OCI-LY1 (cell line): ENCODE data around the gene SRSF7.

Experiments used
- H2AFZ ChIP-seq: fragments of 200-600 bp; sonication (generic), shearing (Covaris generic); 2 replicates; pipeline ENCODE4 v1.6.0; 2014; ENCODE audit warnings: antibody characterized with exemption, mild to moderate bottlenecking, low read length
- H3F3A ChIP-seq: fragments of 200-600 bp; sonication (generic), shearing (Covaris generic); 2 replicates; pipeline ENCODE4 v1.6.0; 2014; ENCODE audit warnings: mild to moderate bottlenecking, antibody characterized with exemption, low read length, moderate library complexity; ENCODE audit not compliant: insufficient read depth
- H3K27ac ChIP-seq: fragments of 200-600 bp; sonication (generic); 2 replicates; pipeline ENCODE4 v1.5.1; 2014; ENCODE audit warnings: low read length, mixed run types, mild to moderate bottlenecking, low read depth; ENCODE audit not compliant: poor library complexity, severe bottlenecking
- H3K27me3 ChIP-seq: fragments of 200-600 bp; sonication (generic); 2 replicates; pipeline ENCODE4 v1.6.0; 2014; ENCODE audit warnings: antibody characterized with exemption, mild to moderate bottlenecking, low read length, moderate library complexity; ENCODE audit not compliant: insufficient read depth
- H3K36me3 ChIP-seq: fragments of 200-600 bp; sonication (generic); 2 replicates; pipeline ENCODE4 v1.6.1; 2014; ENCODE audit warnings: mild to moderate bottlenecking, antibody characterized with exemption, low read length, moderate library complexity, mixed read lengths; ENCODE audit not compliant: insufficient read depth
- H3K4me1 ChIP-seq: fragments of 200-600 bp; sonication (generic); 2 replicates; pipeline ENCODE4 v1.5.1; 2014; ENCODE audit warnings: mild to moderate bottlenecking, low read length, moderate library complexity; ENCODE audit not compliant: insufficient read depth, severe bottlenecking
- H3K4me2 ChIP-seq: fragments of 200-600 bp; sonication (generic), shearing (Covaris generic); 2 replicates; pipeline ENCODE4 v1.6.1; 2014; ENCODE audit warnings: low read length
- H3K4me3 ChIP-seq: fragments of 200-600 bp; sonication (generic); 2 replicates; pipeline ENCODE4 v1.5.1; 2014; ENCODE audit warnings: low read length, low read depth, mild to moderate bottlenecking, mixed read lengths; ENCODE audit not compliant: poor library complexity, severe bottlenecking
- H3K79me2 ChIP-seq: fragments of 200-600 bp; shearing (Covaris generic); 2 replicates; pipeline ENCODE4 v1.6.1; 2016; ENCODE audit warnings: mixed run types, low read length, mixed read lengths; ENCODE audit not compliant: insufficient read depth
- H3K9ac ChIP-seq: fragments of 200-600 bp; sonication (generic), shearing (Covaris generic); 2 replicates; pipeline ENCODE4 v1.6.1; 2014; ENCODE audit warnings: mild to moderate bottlenecking, low read length, mixed read lengths
- H3K9me2 ChIP-seq: fragments of 200-600 bp; sonication (generic), shearing (Covaris generic); 2 replicates; pipeline ENCODE4 v1.6.1; 2014; ENCODE audit warnings: low read depth, mild to moderate bottlenecking, low read length, mixed read lengths
- H3K9me3 ChIP-seq: fragments of 200-600 bp; shearing (Covaris generic); 2 replicates; pipeline ENCODE4 v1.6.1; 2014; ENCODE audit warnings: low read length, mixed read lengths
- H4K20me1 ChIP-seq: fragments of 200-600 bp; sonication (generic), shearing (Covaris generic); 2 replicates; pipeline ENCODE4 v1.6.0; 2016; ENCODE audit warnings: mild to moderate bottlenecking, low read length; ENCODE audit not compliant: insufficient read depth
- CTCF ChIP-seq: fragments of 200-600 bp; sonication (generic), shearing (Covaris generic); IDR thresholded peaks from 2 replicates; pipeline ENCODE4 v1.5.1; 2017; ENCODE audit warnings: mild to moderate bottlenecking, antibody characterized with exemption, low read length, moderate library complexity, mixed read lengths
- EZH2 ChIP-seq: fragments of 200-600 bp; sonication (generic), shearing (Covaris generic); IDR thresholded peaks from 2 replicates; pipeline ENCODE4 v1.8.0; 2017; ENCODE audit warnings: borderline replicate concordance, mixed run types, mild to moderate bottlenecking, antibody characterized with exemption, low read length, moderate library complexity, mixed read lengths

SRSF7 gene

GRCh38 chr2:38735999-38736320 lies 15.2 kb downstream of the SRSF7 start:
- no peaks in the 10 kb centered on the region for H3K27me3 ChIP-seq
- H3K79me2 ChIP-seq, result no peaks in the 10 kb centered on the region
- TF ChIP-seq CTCF (no peak), EZH2 (no peak)
- H2AFZ ChIP-seq, result no peak overlapping the region
- no peaks in the 10 kb centered on the region for H3K4me1 ChIP-seq
- no peaks in the 10 kb centered on the region for H3K9me3 ChIP-seq
- peaks cover 39% of the 10 kb centered on the region for H3K36me3 ChIP-seq
- H4K20me1 ChIP-seq, result no peaks in the 10 kb centered on the region
- no peaks in the 10 kb centered on the region for H3K9me2 ChIP-seq
- H3K4me3 ChIP-seq, result no peak overlapping the region
- H3F3A ChIP-seq, result no peaks in the 10 kb centered on the region
- H3K4me2 ChIP-seq, result no peak overlapping the region
- H3K9ac ChIP-seq, result no peak overlapping the region
- no peak overlapping the region for H3K27ac ChIP-seq

- H3K4me1 ChIP-seq, result no peaks in the 10 kb centered on the region
- no peaks in the 10 kb centered on the region for H3F3A ChIP-seq
- no peak overlapping the region for H3K9ac ChIP-seq
- no peak overlapping the region for H2AFZ ChIP-seq
- H3K79me2 ChIP-seq, result no peaks in the 10 kb centered on the region
- H3K9me2 ChIP-seq, result no peaks in the 10 kb centered on the region
- H3K4me2 ChIP-seq, result no peak overlapping the region
- H3K9me3 ChIP-seq, result no peaks in the 10 kb centered on the region
- H3K4me3 ChIP-seq, result no peak overlapping the region
- no peaks in the 10 kb centered on the region for H4K20me1 ChIP-seq
- TF ChIP-seq EZH2 (no peak), CTCF (no peak)
- H3K27me3 ChIP-seq, result no peaks in the 10 kb centered on the region
- peaks cover 24% of the 10 kb centered on the region for H3K36me3 ChIP-seq
- H3K27ac ChIP-seq, result no peak overlapping the region
These were observed 16.7 kb downstream of the SRSF7 start for GRCh38 chr2:38734299-38735058.

GRCh38 chr2:38733300-38733971 lies 17.7 kb downstream of the SRSF7 start:
- Histone ChIP-seq H3F3A (0 out of 2 replicates have a peak, but pooled peaks cover 4% of the 10 kb centered on the region), H3K4me1 (no peaks in the 10 kb centered on the region), H3K4me3 (no peak overlapping the region), H4K20me1 (no peaks in the 10 kb centered on the region), H3K36me3 (peaks cover 14% of the 10 kb centered on the region), H3K27me3 (no peaks in the 10 kb centered on the region), H3K9me2 (no peaks in the 10 kb centered on the region), H3K4me2 (no peak overlapping the region), H3K27ac (no peak overlapping the region), H3K9me3 (no peaks in the 10 kb centered on the region), H2AFZ (no peak overlapping the region), H3K9ac (no peak overlapping the region), H3K79me2 (no peaks in the 10 kb centered on the region)
- TF ChIP-seq EZH2, result no peak
- TF ChIP-seq CTCF, result no peak
